IPS DF 4.7 (cell line): ENCODE measurements around the gene LBHD1.
"Not testable (repeated sequence)": the region's sequence is repeated elsewhere in the genome, so short reads cannot be mapped to it uniquely, and the experiment has no call there.

ENCODE experiments used
- DNase-seq: peaks from one replicate; pipeline ENCODE4 v3.0.0-alpha.2; 2013; ENCODE audit warnings: low spot score; ENCODE audit errors: extremely low read depth

LBHD1 gene

DNA sequence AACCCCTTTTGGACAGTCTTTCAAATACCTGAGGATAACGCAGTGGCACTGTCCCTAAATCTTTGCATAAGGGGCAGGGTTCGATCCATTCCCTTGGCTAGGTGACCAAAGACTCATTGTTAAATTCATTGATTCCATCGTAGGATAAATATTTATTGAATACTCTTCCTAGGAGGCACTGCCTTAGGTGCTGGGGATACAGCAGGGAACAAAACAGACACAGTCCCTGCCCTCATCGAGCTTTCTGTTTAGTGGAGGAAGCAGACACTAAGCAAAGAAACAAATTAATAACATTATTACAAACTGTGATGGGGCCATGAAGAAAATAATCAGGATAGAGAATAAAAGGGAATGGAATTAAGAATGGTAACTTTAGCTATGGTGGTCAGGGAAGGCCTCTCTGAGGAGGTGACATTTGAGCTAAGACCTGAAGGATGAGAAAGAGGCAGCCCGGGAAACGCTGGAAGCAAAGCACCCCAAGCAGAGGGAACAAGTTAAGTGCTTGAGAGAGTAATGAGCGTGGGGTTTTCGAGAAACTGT lies 51.0 kb downstream of the LBHD1 start:
- DNase-seq: no peak

GRCh38 chr11:62616957-62617356 lies 55.1 kb downstream of the LBHD1 start:
- DNase-seq: not testable (repeated sequence)

- DNase-seq: no peak
Measured at GRCh38 chr11:62615521-62615920, 56.5 kb downstream of the LBHD1 start.

- DNase-seq: no peak
Measured at GRCh38 chr11:62614275-62614674, 57.8 kb downstream of the LBHD1 start.

DNA sequence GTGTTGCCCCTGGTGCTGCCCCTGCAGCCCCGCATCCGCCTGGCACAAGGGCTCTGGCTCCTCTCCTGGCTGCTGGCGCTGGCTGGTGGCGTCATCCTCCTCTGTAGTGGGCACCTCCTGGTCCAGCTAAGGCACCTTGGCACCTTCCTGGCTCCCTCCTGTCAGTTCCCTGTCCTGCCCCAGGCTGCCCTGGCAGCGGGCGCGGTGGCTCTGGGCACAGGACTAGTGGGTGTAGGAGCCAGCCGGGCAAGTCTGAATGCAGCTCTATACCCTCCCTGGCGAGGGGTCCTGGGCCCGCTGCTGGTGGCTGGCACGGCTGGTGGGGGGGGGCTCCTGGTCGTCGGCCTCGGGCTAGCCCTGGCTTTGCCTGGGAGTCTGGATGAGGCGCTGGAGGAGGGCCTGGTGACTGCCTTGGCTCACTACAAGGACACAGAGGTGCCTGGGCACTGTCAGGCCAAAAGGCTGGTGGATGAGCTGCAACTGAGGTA lies 58.7 kb downstream of the LBHD1 start:
- DNase-seq: no peak
